Type B pancreatic cell (in vitro differentiated cells): ENCODE data around the gene GUCA2B. TPM values are rescaled to one million over a fixed set of nuclear protein-coding genes. Genes with fewer than 3 reads are reported as not detected.

ENCODE experiments used
- DNase-seq: peaks from one replicate; pipeline ENCODE4 v3.0.0; 2021; ENCODE audit warnings: mixed read lengths; ENCODE audit not compliant: unreplicated experiment; ENCODE audit errors: extremely low spot score
- H3K27ac Mint-ChIP-seq: 2 replicates; pipeline ENCODE4 v1.8.0; 2021; ENCODE audit warnings: mild to moderate bottlenecking, mixed read lengths
- H3K27me3 Mint-ChIP-seq: 2 replicates; pipeline ENCODE4 v1.8.0; 2021; ENCODE audit warnings: mixed read lengths
- H3K36me3 Mint-ChIP-seq: 2 replicates; pipeline ENCODE4 v1.8.0; 2021; ENCODE audit warnings: mixed read lengths
- H3K4me1 Mint-ChIP-seq: one replicate; pipeline ENCODE4 v1.8.0; 2021; ENCODE audit warnings: mixed read lengths; ENCODE audit not compliant: unreplicated experiment
- H3K4me3 Mint-ChIP-seq: 2 replicates; pipeline ENCODE4 v1.8.0; 2021; ENCODE audit warnings: mild to moderate bottlenecking, mixed read lengths
- H3K9me3 Mint-ChIP-seq: 2 replicates; pipeline ENCODE4 v1.8.0; 2021; ENCODE audit warnings: mixed read lengths
- total RNA-seq: library from RNA; stranded (reverse); gene quantifications from 2 replicates; pipeline ENCODE4 v1.2.1, GENCODE V29; 2021; ENCODE audit warnings: low replicate concordance
- TF ChIP-seq, protein P1 (sequence below): fragments of 200-600 bp; sonication (generic); conservative IDR thresholded peaks from 2 replicates; pipeline ENCODE4 v1.5.0; 2021; ENCODE audit warnings: antibody characterized with exemption, mild to moderate bottlenecking

Gene GUCA2B
- total RNA-seq, 1 donor from 2014 or later = 0.92 TPM

DNA sequence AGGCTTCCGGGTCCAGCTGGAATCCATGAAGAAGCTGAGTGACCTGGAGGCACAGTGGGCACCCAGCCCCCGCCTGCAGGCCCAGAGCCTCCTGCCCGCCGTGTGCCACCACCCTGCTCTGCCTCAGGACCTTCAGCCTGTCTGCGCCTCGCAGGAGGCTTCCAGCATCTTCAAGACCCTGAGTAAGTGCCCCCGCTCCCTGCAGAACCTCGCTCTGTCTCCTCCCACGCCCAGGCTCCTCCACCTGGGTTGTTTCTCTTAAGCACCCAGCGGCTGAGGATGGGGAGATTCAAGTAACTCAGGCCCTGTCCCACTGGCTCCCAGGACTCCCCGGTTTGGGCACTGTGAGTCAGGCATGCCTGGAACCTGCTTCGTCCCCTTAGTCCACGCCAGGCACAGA is 1.5 kb downstream of the GUCA2B start:
- no peak for DNase-seq
- no peak overlapping the region for H3K4me3 Mint-ChIP-seq

DNA sequence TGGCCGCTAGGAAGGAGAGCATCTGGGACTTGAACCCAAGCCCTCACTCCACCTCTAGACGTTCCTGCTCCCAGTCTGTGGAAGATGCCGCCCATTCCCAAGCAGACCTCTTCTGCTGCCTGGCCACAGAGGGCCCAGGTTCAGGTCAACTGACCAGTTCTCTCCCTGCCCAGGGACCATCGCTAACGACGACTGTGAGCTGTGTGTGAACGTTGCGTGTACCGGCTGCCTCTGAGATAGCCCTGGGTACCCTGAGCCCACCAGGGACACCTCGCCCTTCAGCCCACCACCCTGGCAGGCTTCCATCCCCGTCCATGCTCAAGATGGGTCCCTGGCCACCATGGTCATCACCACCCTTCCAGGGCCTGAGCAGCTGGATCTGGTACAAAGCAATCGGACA is 2.2 kb downstream of the GUCA2B start:
- Mint-ChIP-seq H3K9me3 (no peaks in the 10 kb centered on the region), H3K27ac (no peak overlapping the region), H3K4me3 (no peak overlapping the region), H3K36me3 (no peaks in the 10 kb centered on the region), H3K4me1 (no peaks in the 10 kb centered on the region), H3K27me3 (peaks cover under 1% of the 10 kb centered on the region)
- DNase-seq = no peak
- TF ChIP-seq, protein P1, sequence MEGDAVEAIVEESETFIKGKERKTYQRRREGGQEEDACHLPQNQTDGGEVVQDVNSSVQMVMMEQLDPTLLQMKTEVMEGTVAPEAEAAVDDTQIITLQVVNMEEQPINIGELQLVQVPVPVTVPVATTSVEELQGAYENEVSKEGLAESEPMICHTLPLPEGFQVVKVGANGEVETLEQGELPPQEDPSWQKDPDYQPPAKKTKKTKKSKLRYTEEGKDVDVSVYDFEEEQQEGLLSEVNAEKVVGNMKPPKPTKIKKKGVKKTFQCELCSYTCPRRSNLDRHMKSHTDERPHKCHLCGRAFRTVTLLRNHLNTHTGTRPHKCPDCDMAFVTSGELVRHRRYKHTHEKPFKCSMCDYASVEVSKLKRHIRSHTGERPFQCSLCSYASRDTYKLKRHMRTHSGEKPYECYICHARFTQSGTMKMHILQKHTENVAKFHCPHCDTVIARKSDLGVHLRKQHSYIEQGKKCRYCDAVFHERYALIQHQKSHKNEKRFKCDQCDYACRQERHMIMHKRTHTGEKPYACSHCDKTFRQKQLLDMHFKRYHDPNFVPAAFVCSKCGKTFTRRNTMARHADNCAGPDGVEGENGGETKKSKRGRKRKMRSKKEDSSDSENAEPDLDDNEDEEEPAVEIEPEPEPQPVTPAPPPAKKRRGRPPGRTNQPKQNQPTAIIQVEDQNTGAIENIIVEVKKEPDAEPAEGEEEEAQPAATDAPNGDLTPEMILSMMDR = no peak

More for the DNA sequence above, 1.5 kb downstream of the GUCA2B start:
- no peak overlapping the region for H3K27ac Mint-ChIP-seq
- no peaks in the 10 kb centered on the region for H3K36me3 Mint-ChIP-seq
- H3K9me3 Mint-ChIP-seq = no peaks in the 10 kb centered on the region
- no peaks in the 10 kb centered on the region for H3K4me1 Mint-ChIP-seq
- TF ChIP-seq, protein P1 = no peak
- peaks cover 5% of the 10 kb centered on the region for H3K27me3 Mint-ChIP-seq

DNA sequence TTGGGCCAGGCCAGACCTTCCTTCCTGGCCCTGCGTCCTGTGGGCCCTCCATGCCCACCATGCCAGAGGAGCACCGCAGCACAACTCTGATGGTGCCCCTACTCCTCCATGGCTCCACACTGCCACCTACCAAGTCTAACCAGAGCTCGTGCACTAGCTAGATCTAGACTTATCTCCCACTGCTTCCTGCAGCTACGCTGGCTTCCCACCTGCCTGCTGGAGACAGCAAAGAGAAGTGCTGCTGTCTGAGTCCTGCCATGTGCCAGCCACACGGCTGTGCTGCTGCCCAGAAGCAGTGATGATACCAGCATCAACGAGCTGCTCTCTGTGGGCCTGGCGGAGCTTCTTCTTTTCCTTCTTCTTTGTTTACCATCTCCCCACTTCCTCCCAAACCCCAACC is 4.5 kb downstream of the GUCA2B start:
- Mint-ChIP-seq H3K27ac (no peak overlapping the region), H3K36me3 (no peaks in the 10 kb centered on the region), H3K4me3 (no peak overlapping the region), H3K9me3 (peaks cover 14% of the 10 kb centered on the region), H3K4me1 (no peaks in the 10 kb centered on the region), H3K27me3 (no peaks in the 10 kb centered on the region)
- TF ChIP-seq, protein P1 = no peak
- no peak for DNase-seq

DNA sequence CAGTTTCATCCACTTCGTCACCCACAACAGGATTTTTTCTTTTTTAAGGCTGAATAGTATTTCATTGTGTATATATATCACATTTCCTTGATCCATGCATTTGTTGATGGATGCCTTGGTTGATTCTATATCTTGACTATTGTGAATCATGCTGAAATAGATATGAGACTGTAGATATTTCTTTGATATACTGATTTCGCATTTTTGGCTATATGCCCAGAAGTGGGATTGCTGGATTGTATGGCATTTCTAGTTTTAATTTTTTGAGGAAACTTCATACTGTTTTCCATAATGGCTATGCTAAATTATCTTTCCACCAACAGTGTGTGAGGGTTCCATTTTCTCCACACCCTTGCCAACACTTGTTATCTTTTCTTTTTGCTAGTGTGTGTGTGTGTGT is 5.0 kb downstream of the GUCA2B start:
- no peaks in the 10 kb centered on the region for H3K27me3 Mint-ChIP-seq
- no peak overlapping the region for H3K27ac Mint-ChIP-seq
- TF ChIP-seq, protein P1 = no peak
- H3K36me3 Mint-ChIP-seq = no peaks in the 10 kb centered on the region
- H3K9me3 Mint-ChIP-seq = peaks cover 14% of the 10 kb centered on the region
- no peak for DNase-seq
- H3K4me3 Mint-ChIP-seq = no peak overlapping the region
- H3K4me1 Mint-ChIP-seq = no peaks in the 10 kb centered on the region

DNA sequence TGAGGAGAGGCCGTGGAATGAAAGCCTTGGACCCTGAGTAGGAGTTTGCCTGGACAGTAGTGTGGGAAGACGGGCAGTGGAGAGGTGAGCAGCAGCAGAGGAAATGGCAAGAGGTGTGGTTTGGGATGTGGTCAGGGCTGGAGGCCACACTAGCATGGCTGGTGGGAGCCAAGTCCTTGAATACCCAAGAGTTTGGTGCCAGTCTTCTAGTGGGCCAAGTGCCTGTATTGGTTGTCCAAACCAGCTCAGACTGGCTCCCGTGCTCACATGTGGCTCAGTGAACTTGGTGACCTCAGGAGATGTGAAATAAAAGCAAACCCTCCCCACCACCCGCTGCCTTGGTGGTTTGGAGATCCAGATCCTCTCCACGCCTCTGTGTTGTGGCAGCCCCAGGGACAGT is 9.0 kb downstream of the GUCA2B start:
- Mint-ChIP-seq H3K4me1 (peaks cover 13% of the 10 kb centered on the region), H3K36me3 (no peaks in the 10 kb centered on the region), H3K4me3 (no peak overlapping the region), H3K9me3 (peaks cover 14% of the 10 kb centered on the region), H3K27me3 (no peaks in the 10 kb centered on the region), H3K27ac (no peak overlapping the region)
- DNase-seq = peak; percentile 48
- TF ChIP-seq, protein P1 = no peak

DNA sequence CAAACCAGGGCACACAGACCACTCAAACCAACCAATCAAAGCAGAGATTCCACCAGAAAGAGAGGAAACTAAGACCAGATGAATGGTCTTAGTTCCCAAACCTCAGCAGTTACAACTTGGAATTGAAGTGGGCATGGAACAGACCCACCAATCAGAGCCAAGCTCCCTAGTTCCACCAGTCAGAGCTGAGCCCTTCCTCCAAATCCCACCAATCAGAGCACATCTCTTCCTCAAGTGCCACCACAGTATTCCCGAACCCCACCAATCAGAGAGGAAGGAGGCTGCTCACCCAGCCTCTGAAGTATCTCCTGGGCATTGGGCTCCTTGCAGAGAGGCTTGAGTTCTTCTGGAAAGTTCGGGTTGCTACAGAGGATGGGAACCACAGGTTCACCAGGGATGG is 9.9 kb downstream of the GUCA2B start:
- Mint-ChIP-seq H3K27me3 (no peaks in the 10 kb centered on the region), H3K9me3 (peaks cover 14% of the 10 kb centered on the region), H3K4me3 (no peak overlapping the region), H3K36me3 (no peaks in the 10 kb centered on the region), H3K4me1 (peaks cover 13% of the 10 kb centered on the region), H3K27ac (no peak overlapping the region)
- DNase-seq = peak; percentile 37
- TF ChIP-seq, protein P1 = no peak
